Hematopoietic multipotent progenitor cell treated with erythropoietin and hydrocortisone succinate and interleukin-3 and kit ligand, for 4 days (in vitro differentiated cells): ENCODE measurements around the gene RRP8.

Source experiments
- DNase-seq: peaks from one replicate; pipeline ENCODE4 v3.0.0-alpha.2; 2015

Gene RRP8

DNA sequence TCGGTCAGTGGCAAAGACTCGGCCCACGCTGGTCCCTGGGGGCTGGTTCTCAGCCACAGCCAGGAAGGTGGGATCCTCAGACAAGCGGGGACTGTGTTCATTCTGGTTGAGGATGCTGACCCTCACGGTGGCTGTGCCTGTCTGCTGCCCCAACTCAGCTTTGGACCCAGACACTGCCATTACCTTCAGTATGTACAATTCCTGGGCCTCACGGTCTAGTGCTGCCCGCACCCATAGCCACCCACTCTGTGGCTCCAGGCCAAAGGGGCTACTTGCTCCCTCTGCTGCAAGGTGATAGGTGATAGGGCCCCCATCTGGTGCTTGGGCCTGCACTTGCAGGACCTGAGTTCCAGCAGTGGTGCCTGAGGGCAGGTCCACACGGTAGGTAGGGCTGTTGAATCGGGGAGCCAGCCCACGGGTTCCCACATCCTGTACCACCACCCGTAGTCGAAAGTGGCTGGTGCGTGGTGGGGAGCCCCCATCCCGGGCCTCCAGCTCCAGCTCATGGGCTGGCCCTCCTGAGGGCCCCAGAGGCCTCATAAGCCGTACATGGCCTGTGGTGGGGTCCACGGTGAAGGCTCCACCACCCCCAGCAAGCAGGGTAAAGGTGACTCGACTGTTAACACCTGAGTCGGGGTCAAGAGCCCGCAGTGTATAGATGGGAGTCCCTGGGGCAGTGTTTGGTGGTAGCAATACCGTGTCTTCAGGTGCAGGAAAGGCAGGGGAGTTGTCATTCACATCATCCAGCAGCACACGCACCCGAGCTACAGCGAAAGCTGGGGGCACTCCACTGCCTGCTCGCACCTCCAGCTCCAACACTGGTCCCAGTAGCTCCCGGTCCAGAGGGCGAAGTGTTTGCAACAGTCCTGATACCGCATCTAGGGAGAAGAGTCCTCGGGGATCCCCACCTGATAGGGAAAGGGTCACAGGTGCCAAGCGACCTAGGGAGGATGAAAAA lies 29.0 kb upstream of the RRP8 start:
- DNase-seq: no peak

DNA sequence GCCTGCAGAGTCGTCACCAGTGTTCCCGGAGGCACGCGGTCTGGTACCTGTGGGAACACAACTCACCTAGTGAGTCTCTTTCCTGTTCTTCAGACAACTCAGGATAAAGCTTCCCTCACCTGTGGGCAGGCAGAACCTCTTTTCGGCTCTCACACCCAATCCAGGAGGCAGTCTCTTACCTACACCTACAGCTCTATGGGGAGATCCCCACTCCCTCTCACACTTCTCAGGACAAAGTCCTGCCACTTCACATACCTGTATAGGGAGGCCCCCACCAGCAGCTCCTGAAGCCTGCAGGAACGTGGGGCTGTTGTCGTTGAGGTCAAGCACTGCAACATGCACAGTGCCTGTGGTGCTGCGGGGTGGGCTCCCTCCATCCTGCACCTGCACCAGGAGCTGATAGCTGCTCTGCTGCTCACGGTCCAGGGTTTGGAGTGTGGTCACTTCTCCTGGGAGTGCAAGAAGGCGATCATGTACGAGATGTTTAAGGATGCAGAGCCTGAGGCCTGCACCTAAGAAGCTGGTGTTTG lies 28.0 kb upstream of the RRP8 start:
- no peak for DNase-seq

DNA sequence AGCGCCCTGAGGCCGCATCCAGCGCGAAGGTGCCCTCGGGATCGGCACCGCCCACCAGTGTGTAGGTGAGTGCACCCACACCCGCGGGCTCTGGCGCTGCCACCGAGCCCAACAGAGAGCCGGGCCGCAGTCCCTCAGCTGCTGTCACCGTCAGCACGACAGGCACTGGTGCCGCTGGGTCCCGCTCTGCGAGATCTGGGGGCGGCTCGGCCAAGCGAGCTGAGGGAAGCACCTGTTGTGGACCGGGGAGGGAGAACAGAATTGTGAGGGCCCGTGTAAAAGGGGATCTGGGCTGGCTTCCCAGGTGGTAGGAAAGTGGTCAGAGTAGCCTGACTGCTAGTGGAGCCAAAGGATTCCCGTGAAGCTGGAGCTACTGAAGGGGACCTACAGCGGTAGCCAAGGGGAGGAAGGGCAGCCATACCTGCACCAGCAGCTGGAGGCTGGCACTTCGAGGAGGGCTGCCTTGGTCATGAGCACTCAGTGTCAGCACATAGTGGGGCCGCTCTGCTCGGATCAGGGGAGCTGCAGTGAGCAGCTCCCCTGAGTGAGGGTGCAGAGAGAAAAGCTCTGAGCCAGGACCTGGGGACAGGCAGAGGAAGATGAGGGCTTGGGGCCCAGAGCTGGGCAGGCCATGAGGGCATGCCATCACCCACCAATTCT lies 27.3 kb upstream of the RRP8 start:
- DNase-seq: no peak

DNA sequence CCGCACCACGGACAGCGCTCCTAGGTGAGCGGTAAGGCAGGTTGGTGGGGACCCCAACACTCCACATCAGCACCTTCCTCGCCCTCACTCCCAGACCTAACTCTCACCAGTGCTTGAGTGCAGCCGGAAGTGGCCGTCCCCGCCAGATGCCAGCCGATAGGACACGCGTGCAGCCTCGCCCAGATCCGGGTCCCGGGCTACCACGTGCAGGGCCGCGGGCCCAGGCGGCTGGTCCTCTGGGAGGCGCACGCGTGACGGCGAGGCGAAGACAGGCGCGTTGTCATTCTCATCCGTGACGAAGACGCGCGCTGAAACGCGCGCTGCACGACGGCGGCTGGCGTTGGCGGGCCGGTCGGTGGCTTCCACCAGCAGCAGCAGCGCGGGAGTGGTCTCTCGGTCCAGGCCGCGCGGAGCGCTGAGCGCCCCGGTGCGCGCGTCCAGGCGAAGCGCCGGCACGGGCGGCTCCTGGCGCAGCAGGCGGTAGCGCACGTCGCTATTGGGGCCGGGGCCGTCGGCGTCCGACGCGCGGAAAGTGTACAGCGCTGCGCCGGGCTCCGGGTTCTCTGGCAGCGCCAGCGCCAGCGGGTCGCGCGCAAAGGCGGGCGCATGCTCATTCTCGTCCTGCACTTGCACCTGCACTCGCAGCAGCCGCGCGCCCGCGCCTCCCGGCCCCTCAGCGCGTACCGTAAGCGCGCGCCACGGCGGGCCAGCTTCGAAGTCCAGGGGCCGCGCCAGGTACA lies 26.6 kb upstream of the RRP8 start:
- DNase-seq: no peak

DNA sequence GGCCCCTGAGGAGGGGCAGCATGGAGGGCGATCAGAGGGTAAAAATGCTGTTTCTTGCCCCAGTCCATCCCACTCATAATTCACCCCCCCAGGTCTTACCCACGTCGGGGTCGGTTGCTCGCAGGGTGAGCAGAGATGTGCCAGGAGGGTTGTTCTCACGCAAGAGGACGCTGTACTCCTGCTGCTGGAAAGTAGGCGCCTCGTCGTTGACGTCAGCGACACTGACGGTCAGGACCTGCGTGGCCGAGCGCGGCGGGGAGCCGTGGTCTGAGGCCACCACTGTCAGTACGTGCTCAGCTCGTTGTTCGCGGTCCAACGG lies 26.1 kb upstream of the RRP8 start:
- DNase-seq: no peak

DNA sequence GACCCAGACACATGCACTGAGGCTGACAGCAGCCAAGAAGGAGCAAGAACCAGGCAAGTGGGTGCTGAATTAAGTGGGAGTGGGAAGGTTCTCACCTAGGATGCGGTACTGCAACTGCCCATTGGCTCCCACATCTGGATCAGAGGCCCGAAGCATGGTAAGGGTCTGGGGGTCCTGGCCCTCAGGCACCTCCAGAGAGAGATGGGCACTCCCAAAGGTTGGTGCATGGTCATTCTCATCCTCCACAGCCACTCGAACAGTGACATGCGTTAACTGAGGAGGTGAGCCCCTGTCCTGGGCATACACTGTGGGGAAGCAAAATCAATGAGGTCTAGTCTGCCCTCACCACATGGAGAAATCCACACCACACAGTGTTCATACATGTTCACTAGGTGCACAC lies 25.1 kb upstream of the RRP8 start:
- DNase-seq: no peak

DNA sequence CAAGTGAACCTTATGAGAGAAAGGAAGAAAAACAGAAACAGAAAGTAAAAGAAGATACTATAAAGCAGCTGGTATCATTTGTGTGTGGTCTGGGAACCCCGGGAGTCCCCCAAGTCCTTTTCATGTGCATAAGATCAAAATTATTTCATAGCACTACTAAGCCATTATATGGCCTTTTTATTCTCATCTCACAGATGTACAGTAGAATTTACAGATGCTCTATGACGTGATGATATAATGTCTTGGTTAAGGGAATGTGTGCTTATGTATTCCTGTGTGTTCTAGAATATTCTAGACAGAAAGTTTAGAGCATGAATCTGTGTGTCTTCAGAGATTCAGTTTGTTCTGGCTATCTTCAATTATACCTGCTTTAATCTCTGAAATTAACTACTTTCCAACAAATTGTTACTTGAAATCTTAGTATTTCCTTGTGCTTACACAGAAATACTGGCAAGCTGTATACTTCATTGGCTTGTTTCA lies 24.4 kb upstream of the RRP8 start:
- no peak for DNase-seq

DNA sequence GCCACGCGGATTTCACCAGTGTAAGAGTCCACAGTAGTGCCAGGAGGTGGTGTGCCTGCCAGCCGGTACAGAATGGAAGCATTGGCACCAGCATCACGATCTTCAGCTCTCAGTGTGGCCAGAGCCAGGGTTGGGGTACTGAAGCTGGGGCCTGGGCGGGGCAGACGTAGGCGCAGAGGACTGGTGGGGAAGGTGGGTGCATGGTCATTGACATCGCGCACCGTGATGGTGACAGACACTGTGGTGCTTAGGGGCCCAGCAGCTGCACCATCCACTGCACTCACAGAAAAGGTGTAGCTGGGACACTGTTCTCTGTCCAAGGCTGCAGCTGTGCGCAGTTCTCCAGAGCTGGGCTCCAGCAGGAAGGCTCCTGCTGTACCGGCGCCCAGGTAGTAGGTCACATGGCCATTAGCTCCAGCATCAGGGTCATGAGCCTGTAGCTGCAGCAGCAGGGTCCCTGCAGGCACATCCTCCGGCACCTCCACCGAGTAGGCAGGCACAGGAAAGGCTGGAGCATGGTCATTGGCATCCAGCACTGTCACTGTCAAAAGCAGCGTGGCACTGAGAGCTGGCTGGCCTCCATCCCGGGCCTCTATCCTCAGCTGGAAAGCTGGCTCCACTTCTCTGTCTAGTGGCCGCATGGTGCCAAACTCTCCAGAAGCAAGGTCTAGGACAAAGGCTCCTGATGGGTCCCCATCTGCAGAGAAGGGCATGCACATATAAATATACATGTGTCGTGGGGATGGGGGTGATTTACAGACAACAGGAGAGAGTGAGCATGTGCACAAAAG lies 23.8 kb upstream of the RRP8 start:
- DNase-seq: no peak

DNA sequence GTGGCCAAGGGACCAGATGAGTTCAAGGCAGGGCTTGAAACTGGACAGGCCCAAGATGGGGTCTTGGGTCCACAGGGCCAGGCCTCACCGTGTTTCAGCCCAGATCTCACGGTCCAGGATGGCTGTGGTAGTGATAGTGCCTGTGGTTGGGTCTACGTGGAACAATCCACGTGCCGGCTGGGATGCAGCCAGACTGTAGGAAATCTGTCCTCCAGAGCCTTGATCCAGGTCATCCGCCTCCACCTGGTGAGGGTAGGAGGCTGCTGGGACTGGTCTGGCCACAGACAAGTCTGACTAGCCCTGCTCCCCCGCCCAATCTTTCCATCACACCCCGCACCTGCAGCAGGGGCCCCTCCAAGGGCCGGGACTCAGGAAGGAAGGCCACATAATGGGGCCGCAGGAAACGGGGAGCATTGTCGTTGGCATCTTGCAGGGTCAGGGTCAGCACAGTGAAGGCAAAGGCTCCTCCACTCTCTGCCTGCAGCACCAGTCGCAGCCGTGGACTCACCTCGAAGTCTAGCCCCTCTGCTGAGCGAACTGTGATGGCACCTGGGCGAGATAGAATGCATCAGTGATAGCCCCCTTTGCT lies 22.5 kb upstream of the RRP8 start:
- no peak for DNase-seq

DNA sequence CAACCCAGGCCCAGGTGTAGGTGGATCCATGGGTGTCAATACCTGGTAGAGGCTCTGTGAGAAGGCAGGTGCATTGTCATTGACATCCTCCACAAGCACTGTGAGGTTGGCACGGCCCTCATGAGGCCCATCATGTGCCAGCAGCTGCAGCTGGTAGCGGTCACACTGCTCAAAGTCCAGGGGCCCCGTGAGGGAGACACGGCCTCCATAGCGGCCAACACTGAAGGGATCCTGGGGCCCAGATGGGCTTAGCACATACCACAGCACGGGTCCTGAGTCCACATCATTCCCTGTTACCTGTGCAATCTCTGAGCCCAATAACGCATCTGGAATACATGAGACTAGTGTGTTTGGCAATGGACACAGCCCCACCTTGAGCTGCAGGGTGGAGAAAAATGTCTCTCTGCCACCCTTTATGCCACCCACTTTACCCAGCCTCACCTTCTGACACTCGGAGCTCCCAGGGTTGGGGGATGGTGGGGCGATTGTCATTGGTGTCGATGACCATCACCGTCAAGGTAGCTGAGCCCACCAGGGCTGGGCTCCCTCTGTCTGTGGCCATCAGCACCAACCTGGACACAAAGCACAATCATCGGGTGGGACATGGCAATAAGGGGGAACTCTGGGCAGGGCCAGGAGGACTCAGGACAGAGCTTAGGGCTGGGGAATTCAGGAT lies 21.9 kb upstream of the RRP8 start:
- DNase-seq: no peak

- DNase-seq: no peak
Observed at GRCh38 chr11:6623391-6624363, 20.3 kb upstream of the RRP8 start.

DNA sequence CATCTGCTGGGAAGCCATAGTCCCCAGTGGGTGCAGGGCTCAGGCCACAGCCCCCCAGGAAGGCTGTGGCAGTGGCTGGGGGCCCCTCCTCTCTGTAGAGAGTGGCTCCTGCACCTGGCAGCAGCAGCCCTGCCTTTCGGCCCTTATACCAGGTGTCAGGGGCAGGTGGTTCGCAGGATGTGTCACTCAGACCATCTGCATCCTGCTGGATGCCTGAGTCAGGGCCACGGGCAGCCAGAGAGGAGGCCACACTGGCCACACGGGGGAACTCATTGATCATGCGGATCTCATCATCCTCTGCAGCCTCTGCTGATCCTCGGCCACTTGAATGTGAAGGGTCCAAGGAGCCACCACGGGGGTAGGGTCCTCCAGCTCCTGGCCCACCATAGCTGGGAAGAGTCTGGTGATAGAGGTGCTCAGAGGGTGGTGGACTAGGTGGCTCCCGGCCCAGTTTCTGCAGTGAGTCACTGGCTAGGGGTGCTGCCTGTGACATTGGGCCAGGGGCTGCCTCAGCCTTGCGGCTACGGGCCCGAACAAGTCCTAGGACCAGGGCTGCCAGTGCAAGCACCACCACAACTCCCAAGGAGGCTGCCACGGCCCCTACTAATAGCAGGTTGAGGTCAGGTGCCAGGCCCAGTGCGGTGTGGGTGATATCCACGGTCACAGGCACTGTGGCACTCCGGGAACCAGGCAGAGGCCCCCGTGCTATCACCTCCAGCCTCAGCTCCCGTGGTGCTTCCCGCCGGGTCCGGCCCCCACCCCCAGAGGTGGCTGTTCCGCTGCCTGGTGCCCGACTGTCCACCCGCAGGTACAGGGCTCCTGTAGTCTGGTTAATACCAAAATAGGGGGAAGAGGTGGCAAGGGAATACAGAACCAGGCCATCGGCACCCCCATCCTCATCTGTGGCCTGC lies 19.1 kb upstream of the RRP8 start:
- no peak for DNase-seq

DNA sequence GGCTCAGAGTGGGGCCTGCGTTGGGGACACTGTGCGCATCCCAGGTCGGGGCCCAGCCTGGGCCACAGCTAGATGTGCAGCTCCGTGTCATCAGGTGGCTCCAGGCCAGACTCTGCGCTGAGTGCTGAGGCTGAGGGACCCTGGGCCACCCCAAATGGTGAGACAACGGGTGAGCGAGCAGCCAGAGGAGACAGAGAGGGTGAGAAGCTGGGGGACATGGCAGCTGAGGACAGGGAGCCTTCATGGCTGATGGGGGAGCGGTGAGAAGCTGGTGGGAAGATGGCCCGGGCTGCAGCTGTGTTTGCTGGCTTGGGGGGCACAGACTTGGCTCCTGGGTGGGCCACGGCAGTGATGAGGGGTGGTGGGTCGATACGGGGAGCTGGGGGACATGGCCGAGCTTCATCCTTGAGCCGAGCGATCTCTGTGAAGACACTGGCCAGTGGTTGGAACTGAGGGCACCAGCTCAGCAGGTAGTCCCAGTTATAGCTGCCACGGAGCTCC lies 18.3 kb upstream of the RRP8 start:
- no peak for DNase-seq

- no peak for DNase-seq
Observed at GRCh38 chr11:6620636-6621035, 17.2 kb upstream of the RRP8 start.

DNA sequence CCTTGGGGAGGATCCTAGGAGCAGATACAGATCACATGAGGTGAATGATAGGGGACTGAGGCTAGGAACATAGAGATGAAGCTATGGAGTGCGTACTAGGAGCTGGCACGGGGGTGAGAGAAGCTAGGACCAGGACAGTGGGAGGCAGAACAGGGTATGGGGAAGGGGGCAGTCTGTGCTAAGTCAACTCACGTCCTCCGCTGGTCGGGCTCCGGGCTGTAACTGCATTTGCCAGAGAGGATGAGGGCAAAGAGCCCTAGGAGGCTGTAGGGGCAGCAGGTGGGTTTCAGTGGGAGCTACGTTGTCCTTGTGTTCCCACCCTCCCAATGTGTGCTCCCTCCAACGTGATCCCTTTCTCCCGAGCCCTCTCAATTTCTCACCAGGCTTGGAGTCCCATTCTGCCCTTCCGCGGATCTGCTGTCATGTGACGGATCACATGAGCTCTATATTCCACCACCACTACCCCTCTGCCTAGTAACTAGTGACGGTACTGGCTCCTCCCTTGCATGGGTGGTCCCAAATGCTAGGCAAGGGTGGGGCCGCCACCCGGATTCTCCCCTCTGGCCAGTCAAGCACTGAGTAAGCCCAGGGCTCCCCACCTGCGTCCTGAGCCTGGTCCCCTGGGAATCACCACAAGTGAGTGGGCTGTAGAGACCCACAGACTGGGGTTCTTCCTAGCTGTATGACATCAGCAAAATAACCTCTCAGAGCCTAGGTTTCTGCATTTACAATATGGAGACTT lies 15.8 kb upstream of the RRP8 start, which contains the start of gene TPP1:
TPP1 (minus strand) TSS at position 419 of the 742 bp plus-strand sequence; CDS start at position 397, 22 bp downstream.
- DNase-seq: peak; percentile 97

GRCh38 chr11:6618117-6619003 lies 14.9 kb upstream of the RRP8 start:
- DNase-seq: peak; percentile 92

DNA sequence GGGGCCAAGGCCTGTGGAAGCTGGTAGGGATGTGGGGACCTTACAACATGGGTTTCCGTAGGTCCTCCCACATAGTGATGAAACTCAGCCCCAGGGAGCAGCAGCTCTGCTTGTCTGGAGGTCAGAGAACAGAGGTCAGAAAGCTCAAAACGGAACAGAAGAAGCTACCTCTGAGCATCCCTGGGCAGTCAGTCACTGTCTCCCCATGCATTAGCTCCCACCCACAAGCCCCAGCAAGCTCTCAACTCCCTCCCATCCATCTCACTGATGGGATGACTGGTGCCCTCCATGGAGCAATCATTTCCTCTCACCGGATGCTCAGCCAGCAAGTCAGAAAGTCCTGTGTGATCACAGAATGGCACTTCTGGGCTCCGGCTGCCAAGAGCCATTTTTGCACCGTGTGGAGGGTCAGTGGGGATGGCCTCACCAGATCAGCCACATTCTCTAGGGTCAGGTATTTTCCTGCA lies 13.9 kb upstream of the RRP8 start:
- no peak for DNase-seq
